Fibroblast of skin of back (primary cell): Measurements from ENCODE around the gene SRGAP1.
A peak's percentile ranks its signal among the peaks of the same experiment; 100 is the strongest.
"Not testable (repeated sequence)": the region's sequence is repeated elsewhere in the genome, so short reads cannot be mapped to it uniquely, and the experiment has no call there.

Experiments
- DNase-seq: peaks from one replicate; pipeline ENCODE4 v3.0.0-alpha.2; 2013

The SRGAP1 gene

DNA sequence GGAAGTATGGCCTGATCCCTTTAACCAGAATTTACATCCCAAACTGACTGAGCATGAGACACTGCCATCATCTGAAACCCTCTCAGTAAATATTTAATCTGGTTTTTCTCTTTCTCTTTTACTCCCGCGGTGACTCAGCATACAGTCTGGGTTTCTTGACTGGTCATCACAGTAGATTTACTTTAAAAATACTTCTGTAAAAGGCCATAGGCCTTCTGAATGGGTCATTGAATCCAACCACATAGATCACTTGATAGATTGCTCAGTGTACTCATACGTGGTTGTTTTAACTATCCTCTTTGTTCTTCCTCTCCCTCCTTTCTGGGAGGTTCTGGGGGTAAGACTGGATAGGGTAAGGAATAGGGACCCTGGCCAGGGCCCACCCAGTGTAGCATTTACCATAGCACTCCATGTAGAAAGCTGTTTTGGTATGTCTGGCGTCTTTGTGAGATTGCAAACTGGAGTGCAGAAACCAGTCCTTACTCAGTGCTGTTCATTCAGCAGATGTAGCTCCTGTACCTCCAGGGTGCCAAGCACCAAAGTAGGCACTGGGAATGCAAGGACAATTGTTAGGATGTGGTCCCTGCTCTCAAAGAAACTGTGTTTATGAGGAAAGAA lies 165.7 kb downstream of the SRGAP1 start:
- peak; percentile 80 for DNase-seq

DNA sequence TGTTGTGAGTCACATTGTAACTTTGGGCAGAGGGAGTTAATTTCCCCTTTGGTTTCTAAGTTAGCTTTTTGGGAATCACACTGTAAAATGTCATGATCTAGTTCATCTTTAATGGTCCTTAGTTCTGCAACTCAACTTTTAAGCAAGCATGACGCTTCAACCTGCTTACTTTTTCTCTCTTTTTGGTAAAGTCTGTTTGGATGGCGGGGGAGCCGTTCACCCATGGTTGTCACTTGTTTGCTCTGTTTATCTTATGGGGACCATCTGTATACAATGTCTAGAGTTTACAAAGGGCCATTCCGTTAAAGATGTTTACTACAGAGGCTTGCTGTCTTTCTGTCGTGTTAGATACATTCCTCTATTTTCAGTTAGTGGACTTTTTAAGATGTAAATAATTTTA lies 172.0 kb downstream of the SRGAP1 start:
- DNase-seq = no peak

DNA sequence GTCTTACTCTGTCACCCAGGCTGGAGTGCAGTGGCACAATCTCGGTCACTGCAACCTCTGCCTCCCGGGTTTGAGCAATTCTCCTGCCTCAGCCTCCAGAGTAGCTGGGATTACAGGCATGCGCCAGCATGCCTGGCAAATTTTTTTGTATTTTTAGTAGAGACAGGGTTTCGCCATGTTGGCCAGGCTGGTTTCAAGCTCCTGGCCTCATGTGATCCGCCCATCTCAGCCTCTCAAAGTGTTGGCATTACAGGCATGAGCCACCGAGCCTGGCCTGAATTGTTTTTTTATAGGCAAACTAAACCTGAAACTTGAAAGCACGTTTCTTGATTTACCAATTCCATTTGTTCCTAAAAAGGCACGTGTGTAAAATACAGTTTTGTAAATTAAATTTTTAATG lies 173.6 kb downstream of the SRGAP1 start:
- DNase-seq = not testable (repeated sequence)

DNA sequence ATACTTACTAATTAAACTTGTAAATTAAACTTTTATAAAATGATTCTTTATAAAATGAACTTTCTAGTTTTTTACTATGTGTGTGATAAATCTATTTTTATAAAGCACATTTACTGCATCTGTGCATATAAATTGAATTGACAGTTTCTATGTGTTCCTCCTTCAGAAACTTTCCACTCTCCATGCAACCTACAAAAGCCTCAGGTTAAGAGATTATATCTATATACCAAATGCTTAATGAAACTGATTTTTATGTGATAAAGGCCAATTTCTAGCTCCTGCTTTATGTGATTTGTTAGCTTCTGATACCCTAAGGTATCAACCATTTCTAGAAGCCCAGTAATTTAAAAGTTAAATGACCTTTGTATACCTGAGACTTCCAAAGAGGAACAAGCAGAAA lies 174.0 kb downstream of the SRGAP1 start:
- no peak for DNase-seq

DNA sequence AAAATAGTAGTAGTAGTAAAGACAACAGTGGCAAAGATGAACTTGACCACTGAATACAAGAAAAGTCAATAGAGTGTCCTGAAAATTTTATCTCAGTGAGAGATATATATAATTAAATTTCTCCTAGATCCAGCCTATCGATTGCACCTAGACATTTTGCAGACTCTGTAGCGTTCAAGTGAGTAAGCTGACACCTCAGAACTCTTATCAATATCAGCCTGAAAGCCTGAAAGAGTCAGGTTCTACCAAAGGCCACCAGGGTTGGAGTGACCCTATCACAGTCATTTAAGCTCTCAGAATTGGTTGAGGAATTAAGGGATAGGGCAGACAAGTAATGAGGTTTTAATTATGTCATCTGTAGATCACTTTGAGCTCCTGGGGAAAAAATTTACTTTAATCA lies 174.6 kb downstream of the SRGAP1 start:
- DNase-seq = no peak

DNA sequence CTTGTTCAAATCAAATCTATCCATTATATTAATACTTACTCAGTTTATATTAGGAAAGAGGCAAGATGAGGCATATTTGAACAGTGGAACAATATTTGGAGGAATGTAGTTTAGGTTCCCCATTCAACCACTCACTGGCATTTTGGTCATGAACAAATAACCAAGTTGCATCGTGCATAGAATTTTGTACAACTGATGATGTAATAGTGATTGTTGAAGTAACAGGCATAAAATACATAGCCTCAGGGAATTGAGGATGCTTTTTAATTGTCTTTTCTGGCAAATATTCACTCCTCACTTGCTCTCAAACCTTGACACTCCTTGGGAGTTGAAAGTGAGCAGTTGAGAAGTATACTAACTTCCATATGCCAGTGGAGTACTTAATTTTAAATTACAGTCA lies 175.2 kb downstream of the SRGAP1 start:
- no peak for DNase-seq

DNA sequence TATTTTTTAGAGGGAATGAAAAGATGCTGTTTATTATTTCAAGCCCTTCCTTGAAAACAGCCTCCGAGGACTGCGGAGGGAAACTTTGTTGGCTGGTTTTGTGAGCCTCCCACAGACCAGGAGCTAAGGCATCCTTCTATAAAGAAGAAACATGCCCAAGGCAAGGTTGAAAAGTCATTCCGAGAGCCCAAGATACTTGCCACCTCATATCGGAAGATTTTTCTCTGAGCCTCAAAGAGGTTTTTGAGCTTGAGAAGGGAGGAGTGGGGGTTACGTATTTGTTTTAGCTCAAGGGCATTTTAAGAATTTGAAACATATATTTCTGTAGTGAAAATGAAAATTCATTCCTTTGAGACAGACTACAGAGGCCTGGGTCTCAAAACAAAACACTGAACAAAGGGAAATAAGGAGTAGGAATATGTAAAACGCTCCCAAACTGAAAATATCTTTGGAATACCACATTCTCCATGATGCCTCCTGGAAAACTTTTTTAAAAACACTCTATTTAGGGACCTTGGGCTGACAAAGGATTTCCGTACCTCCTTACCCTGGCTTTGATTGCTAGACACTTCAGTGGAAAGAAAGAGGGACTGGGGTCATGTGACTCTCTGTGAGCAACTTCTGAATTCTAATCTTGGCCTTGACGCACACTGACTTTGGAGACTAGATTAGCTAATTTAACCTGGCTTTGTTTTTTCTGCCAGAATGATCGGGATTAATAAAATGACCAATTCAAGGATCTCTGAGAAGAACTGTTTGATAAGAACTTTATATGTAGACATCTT lies 180.9 kb downstream of the SRGAP1 start:
- DNase-seq = peak; percentile 40

DNA sequence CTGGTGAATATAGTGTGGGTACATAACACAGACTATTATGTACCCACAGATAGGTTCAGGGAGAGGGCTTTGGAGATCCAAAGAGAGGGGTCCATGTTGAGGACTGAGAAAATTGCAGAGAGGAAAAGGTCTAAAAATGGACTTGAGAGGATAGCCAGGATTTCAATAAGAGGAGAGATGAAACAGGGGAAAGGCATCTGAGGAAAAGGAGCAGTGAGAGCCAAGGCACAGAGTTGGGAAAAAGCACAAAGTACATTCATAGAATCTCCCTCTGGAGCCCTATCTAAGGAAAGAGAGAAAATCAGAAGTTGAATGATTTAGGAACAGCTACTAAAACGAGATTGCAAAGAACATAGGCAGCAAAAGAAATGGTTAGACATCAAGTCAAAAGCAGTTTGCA lies 182.8 kb downstream of the SRGAP1 start:
- DNase-seq = no peak

DNA sequence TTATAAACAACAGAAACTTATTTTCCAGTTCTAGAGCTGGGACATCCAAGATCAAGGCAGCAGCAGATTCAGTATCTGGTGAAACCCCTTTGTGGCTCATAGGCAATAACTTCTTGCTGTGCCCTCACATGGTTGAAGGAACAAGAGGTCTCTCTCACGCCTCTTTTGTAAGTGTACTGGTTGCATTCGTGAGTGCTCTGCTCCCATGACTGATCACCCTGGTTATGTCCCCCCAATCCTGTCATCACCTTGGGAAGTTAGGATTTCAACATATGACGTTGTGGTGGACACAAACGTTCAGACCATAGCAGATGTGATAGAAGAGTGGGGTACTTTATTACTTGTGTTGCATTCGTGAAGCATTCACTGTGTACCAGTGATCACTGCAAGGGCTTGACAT lies 184.0 kb downstream of the SRGAP1 start:
- no peak for DNase-seq

DNA sequence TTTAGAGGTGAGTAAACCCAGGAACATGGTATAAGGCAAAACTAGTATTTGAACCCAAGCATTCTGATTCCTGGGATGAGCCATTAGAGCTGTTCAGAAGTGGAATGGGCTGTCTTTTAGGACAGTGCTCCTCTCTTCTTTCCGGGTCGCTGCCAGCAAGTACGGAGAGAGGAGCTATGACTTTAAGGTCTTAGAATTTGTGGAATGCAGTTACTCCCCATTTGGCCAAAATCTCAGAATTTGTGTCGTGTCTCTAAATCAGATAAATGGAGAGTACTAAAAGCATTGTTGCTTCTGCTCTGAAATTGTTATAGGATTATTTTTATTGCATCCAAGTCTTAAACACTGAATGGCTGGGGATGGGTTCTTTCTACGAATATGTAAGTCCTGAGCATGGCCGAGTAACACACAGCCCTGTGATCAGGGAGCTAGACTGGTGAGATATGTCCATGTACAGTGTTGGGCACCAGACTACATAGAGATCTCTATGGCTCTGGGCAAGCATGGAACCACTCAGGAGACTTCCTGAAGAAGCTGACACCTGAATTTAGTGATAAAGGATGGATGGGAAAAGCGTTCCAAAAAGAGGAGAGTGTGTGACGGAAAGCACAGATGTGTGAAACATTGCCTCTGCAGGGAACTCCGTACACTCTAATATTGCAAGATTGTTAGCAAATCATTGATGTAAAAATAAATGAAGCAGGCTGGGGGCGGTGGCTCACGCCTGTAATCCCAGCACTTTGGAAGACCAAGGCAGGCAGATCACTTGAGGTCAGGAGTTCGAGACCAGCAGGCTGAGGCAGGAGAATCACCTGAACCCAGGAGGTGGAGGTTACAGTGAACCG lies 184.7 kb downstream of the SRGAP1 start:
- peak; percentile 83 for DNase-seq

DNA sequence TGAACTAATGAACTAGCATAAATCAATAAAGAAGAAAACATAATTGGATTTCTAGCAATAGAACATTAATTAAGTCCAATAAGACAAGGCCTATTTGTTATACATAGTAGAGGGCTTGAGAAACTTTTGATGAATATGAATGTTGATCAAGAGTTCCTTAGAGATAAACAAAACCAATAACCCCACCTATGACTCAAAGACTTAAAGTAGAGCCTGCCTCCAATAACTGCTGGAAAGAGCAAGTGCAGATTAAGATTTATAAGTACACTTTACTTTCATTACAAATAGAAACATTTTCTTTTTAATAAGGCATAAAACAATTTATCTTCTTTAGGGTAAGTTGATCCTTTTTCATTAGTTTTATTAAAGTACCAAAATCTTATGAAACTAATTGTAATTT lies 185.7 kb downstream of the SRGAP1 start:
- no peak for DNase-seq

DNA sequence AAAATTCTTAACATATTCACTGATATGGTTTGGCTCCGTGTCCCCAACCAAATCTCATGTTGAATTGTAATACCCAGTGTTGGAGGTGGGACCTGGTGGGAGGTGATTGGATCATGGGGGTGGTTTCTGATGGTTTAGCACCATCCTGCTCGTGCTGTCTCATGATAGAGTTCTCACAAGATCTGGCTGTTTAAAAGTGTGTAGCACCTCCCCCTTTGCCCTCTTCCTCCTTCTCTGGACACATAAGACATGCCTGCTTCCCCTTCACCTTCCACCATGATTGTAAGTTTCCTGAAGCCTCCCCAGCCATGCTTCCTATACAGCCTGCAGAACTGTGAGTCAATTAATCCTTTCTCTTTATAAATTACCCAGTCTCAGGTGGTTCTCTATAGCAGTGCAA lies 189.6 kb downstream of the SRGAP1 start:
- not testable (repeated sequence) for DNase-seq

DNA sequence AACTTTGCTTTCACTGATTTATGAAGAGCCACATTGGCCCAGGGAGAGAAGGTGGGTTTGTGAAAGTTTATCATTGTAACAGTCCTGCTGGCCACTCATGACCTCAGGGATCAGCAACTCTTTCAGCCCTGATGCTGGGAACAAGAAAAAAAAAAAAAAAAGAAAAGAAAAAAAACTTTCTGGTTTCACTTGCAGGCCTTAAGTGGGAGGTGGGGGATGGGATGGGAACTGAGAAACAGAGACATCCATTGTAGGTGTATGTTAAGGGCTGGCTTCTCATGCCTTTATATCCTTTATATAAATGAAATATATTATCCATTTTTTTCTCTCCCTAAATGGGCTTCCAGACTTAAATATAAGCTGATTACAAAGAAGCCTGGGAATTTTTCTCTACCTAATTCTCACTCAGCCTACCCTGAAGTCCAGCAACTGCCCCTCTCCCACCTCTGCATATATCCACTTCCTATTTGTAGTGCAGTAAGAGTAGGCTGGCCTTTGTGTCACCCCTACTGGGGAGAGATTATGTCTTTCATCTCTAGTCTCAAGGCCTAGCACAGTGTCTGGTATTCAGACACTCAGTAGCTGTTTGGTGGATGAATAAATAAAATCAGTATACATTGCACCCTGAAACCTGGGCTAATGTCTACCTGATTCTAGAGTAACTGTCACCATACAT lies 190.5 kb downstream of the SRGAP1 start:
- DNase-seq = no peak

DNA sequence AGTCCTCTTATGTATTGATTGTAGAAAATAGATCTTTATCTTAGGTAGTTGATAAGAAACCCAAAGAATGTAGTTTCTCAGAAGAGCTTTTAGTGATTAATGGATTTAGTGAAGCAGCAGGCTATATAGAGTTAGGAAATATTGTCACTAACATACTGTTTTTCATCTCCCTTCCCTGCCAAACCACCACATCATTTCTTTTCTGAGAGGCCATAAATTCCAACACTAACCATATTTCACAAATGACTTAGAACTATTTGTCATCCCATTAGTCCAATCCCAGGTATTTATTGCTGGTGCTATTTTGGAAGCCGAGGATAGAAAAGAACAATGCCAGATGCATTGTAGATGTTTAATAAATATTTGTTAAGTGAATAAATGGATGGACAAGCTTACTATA lies 191.9 kb downstream of the SRGAP1 start:
- no peak for DNase-seq

DNA sequence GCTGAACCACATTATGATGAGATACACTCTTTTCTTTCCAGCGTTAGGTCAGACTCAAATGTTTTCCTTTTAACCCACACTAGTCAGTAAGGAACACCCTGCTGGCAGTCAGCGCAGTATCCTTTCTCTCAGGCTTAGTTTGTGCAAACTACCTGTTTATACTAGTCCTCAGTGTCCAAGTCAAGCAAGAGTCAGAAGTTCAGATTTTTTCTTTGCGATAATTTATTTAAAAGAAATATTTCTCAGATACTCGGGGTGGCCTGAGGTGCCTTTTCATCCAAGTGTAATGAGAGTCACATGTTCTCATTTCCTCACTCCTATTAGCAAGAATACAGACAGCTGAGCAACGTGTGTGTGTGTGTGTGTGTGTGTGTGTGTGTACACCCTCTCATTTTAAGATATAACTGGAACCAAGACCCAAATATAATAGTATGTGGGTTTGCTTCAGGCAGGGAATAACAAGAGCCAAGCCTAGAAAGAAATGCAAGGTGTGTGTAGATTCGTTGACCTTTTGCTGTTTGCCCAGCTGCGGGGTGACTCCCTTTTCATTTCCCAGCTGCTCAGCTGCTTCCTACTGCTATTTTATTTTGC lies 194.9 kb downstream of the SRGAP1 start:
- DNase-seq = no peak

DNA sequence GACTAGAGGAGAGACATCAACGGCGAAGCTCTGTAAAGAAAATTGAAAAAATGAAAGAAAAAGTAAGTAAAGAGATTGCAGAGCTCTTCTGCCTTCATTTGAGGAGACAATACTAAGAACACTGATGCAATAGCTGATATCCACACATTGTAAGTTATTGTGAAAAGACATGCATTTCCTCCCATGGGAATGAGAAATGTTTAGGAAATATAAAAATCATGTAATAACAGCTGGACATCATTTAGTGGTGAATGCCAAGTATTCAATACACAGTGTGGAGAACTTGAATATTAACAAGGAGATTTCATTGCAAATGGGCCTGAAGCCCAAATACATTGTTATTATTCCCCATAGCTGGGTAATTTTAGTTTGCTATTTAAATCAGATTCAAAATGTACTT lies 198.4 kb downstream of the SRGAP1 start:
- peak; percentile 80 for DNase-seq

DNA sequence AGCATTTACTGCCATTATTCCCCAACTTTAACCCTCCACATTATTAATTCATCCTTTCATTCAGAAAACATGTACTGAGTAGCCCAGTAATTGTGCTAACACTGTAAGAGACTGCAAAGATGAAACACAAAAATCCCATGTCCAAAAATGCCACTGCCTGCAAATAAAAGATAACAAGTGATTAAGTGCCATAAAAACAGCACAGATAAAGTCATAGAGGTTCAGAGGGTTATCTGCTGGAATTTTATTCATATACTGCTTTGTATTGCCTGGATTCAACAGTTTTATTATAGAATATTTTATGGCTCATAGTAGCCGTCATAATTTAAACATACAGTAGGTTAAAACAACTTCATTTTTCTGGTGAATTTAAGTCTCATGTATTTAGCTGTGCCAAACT lies 199.7 kb downstream of the SRGAP1 start:
- no peak for DNase-seq

DNA sequence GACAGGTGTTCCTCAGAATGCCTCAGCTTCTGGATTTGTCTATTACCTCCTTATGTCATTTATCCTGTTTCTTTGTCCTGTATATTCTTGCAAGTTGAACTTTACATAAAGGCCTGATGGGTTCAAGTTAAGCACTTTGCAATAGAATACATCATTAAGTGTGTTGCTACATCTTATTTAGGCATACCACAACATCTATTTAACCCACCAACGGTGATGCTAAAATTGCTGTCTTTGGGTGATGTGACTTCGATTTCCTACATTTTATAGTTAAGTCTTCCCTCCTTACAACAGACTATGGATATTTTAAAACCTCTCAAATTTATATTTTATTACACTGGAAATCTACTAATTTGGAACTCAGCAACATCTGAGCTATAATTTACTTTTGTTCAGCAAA lies 206.6 kb downstream of the SRGAP1 start:
- no peak for DNase-seq

DNA sequence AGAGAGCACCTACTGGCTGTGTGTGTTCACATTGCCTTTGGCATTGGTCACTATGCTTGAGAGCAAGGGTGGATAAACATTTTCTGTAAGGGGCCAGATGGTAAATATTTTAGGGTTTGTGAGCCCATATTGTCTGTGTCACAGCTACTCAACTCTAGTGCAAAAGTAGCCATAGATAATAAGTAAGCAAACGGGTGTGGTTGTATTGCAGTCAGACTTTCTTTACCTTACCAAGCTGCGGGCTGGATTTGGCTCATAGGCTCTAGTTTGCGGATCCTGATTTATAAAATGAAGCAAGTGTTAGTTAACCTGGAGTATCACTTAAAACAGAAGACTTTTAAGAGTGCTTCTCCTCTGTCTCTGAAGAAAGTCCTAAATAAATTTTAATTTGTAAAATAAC lies 208.6 kb downstream of the SRGAP1 start:
- DNase-seq = no peak

DNA sequence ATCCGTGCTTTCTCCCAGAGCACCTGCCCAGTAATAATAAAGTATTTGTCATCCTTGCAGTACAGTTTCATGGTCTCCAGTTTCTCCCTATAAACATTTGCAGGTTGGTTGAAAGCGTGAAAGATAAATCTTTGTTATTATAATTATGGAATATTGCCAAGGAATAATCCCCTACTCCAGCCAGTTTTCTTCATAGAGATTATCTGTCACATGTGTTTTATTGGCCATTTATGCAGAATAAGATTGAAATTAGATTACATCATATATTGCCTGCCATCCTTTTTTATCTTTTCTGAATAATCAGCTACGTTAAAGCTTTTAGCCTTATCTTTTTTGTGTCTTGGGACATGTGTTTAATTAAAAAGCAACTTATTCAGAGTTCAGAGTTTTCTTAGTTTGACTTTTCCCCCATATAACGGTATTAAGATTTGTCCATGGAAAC lies 209.6 kb downstream of the SRGAP1 start:
- no peak for DNase-seq

DNA sequence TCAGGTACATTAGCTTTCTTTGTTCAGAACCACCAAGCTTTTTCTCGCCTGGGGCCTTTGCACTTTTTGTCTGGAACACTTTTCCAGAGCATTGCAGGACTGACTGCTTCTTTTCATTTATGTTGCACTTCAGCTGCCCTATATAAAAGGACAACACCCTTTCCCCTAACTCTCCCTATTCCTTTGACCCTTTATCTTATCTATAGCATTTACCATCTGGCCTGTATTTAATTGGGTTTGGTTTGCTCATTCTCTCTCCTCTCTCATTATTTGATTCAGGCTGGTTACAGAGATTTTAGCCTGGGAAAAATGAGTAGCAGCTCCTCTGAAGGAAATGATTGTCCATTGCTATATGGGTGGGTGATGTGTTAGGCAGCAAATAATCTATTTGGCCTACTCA lies 212.2 kb downstream of the SRGAP1 start:
- DNase-seq = no peak

DNA sequence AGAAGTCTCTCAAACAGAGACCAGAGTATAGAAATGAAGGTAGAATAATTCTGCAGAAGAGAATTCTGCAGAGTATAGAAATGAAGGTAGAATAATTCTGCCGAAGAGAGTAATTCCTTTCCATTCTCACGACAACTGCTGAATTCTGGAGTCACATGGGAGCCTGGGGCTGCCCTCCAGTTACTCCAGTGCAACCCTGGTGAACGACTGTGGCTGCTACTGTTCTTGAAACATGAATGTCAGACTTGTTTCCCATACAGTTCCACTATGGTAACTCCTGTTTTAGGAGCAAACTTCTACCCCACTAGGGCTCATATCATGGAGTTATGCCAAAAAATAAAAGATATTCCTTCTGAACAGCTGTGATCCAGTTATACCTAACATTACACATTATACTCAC lies 213.2 kb downstream of the SRGAP1 start:
- no peak for DNase-seq
